ENCODE results near the gene PEX3.

Gene PEX3

GRCh38 chr6:143539734-143540133 is 89.1 kb downstream of the PEX3 start:
- DNase-seq: no peak

GRCh38 chr6:143540192-143540591 is 89.6 kb downstream of the PEX3 start:
- no peak for DNase-seq

All from NCI-H1105 treated with DMSO at 0.1 percent for 48 hours (cell line).